ENCODE data around the gene RPL13.
A peak's percentile ranks its signal among the peaks of the same experiment; 100 is the strongest.

RPL13 gene

DNA sequence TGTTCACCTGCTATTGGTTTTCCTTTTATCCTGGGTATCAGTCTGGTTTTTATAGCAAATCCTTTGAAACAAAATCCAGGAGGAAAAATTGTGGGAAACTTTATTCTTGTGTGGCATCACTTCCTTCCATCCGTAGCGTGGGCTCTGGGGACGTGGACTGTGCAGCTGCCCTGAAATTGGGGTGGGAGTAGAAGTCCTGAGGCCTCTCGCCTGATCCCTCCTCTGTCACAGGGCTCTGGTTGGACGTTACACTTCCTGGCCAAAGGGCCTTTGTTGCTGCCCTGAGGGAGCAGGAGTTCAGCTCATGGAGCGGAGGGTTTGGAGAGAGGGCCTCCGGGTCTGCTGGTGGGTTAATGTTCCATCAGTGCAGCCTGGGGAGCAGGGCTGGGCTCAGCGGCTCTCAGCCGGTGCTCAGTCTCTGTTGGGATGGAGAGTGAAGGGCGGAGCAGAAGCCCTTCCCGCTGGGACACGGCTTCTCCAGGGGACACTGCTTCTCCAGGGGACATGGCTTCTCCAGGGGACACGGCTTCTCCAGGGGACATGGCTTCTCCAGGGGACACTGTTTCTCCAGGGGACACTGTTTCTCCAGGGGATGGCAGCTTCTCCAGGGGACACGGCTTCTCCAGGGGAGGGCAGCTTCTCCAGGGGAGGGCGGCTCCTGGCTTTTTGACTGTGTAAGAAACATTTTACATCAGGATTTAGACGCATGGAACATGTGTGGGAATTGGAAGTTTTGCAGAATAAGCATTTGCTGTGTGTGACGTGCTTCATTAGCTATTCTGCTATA is 15.2 kb upstream of the RPL13 start:
- no peak for DNase-seq (ENCODE audit: low read depth)

DNA sequence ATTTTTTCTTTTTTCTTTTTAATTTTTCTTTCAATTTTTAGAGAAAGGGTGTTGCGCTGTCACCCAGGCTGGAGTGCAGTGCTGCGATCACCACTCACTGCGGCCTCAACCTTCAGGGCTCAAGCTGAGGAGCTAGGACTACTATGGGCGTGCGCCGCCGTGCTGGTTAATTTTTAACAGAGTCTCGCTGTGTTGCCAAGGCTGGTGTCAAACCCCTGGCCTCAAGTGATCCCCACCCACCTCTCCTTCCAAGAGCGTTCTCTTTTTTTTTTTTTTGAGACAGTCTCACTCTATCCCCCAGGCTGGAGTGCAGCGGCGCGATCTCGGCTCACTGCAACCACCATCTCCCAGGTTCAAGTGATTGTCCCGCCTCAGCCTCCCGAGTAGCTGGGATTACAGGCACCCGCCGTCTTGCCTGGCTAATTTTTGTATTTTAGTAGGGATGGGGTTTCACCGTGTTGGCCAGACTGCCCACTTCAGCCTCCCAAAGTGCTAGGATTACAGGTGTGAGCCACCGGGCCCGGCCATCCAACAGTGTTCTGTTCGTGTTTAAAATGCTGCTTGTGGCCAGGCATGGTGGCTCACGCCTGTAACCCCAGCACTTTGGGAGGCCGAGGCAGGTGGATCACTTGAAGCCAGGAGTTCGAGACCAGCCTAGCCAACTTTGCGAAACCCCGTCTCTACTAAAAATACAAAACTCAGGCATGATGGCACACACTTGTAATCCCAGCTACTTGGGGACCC is 14.5 kb upstream of the RPL13 start:
- no peak for DNase-seq (ENCODE audit: low read depth)

DNA sequence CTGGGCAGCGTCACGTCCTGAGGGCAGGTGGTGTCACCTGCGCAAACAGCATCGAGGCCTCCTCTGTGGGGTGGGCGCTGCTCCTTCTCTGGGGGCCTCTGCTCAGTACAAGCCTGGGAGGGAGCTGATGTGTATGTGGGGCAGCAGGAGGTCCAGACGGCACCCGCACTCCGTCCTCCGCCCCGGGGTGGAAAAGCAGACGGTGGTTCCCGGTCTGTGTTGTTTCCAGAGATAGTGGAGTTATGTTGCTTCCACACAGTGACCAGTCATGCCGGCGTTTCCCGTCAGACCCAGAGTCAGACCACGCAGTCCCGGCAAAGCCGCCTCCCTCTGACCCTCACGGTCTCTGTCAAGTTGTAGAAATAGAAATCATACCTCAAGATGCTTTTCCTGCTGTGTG is 13.7 kb upstream of the RPL13 start:
- no peak for DNase-seq (ENCODE audit: low read depth)

DNA sequence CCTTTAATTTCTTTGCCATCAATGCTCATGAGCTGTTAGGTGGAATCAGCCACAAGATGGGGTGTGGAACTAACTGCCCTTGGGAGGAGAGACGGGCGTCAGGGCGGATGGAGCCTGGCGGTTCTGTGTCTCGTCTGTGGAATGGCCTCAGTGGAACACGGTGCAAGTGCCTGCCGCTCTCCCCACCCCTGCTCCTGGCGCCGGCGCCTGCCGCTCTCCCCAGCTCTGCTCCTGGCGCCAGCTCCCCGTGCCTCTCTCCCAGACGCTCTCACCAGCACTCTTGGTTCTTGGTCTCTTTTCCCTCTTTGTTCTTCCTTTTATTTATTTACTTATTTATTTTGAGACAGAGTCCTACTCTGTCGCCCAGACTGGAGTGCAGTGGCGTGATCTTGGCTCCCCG is 13.2 kb upstream of the RPL13 start:
- no peak for DNase-seq (ENCODE audit: low read depth)

DNA sequence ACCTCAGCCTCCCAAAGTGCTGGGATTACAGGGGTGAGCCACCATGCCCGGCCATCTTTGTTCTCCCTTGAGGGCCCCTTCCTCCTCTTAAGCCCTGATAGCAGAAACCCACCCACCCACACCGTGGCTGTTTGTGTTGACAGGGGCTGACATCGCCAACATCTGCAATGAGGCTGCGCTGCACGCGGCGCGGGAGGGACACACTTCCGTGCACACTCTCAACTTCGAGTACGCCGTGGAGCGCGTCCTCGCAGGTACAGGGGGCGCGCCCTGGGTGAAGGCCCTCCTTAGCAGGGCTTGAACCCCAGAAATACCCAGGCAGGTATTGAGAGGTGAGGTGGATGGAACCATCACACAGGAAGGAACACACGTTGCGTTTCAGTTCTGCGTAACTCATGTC is 12.6 kb upstream of the RPL13 start:
- DNase-seq (ENCODE audit: low read depth) = no peak

DNA sequence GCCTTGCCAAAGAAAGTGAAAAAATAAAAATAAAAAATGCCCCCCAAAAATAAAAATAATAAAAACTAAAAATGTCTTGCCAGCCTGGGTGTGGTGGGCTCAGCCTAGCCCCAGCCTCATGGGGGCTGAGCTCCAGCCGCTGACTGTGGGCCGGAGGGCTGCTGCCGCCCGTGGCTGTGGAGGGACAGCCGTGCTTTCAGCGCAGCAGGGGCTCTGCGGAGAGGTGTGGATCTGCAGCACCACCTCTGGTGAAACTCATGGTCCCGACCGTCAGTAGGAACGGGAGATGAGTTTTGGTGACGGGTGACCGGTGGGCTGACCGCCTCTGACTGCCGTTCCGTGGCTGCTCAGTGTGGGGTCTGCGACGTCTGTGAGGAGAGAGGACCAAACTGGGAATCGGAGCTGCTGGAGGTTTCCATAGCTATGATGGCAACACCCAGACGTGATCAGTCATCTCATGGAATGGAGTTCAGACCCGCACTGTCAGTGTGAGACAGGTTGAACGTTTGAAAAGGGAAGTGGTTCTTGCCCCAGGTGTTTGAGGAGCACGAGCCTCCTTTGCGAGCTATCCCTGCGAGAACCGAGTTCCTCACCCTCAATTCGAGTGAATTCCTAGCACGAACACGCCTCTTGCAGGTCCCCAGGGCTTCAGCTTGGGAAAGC is 12.0 kb upstream of the RPL13 start:
- DNase-seq (ENCODE audit: low read depth) = no peak

DNA sequence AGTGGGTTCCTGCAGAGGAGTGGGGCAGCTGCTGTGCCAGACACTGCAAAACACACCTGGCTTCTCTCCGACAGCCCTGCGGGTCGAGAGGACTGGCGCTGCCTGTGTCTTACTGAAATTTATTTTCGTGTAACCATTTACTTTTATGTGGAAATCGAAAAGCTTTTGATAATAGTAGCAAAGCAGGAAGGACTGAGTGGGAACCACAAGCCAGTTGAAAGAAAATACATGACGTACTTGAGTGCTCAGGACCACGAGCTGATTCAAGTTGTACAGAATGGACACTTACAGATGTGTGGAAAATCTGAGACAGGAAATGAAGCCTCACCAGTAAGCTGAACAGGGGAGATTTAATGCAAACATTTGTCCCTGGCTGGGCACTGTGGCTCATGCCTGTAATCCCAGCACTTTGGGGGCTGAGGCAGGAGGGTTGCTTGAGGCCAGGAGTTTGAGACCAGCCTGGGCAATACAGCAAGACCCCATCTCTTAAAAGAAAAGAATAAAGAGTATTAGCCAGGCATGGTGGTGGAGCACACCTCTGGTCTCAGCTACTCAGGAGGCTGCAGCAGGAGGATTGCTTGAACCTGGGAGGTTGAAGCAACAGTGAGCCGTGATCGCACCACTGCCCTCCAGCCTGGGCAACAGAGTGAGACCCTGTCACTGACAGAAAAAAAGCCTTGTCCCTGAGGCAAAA is 11.3 kb upstream of the RPL13 start:
- no peak for DNase-seq (ENCODE audit: low read depth)

DNA sequence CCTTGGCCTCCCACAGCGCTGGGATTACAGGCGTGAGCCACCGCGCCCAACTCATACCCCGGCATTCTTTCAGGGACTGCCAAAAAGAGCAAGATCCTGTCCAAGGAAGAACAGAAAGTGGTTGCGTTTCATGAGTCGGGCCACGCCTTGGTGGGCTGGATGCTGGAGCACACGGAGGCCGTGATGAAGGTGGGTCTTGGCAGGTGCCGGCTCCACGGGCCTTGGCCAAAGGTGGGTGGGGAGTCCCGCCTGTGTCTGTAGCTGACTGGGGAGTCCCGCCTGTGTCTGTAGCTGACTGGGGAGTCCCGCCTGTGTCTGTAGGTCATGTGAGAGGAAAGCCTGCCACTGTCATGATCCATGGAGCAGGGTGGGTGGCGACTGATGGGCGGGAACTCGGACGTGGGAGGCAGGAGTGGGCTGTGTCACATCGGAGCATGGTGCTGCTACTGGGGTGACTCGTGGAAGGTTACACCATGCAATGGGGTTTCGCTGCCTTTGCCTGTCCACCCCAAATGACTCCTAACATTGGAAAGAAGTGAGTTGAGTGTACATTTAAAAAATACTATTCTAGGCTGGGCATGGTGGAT is 10.0 kb upstream of the RPL13 start:
- DNase-seq (ENCODE audit: low read depth) = no peak

DNA sequence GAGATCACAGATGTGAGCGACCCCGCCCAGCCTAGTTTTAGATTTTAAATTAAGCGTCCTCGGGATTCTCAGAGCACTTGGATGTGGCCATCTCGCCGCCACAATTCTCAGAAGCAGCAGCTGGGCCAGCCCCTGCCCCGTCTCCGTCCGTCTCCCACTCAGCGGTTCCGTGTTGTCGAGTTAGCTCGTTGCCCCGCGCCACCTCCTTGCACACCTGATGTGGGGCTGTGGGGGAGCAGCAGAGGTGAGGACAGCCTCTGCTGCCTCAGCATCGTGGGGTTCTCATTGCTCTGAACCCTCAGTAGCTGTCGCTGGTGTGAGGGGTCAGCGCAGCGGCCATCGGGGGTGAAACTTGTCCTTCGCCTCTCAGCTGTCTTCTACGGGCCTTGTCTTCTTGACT is 8.2 kb upstream of the RPL13 start:
- DNase-seq (ENCODE audit: low read depth) = no peak

DNA sequence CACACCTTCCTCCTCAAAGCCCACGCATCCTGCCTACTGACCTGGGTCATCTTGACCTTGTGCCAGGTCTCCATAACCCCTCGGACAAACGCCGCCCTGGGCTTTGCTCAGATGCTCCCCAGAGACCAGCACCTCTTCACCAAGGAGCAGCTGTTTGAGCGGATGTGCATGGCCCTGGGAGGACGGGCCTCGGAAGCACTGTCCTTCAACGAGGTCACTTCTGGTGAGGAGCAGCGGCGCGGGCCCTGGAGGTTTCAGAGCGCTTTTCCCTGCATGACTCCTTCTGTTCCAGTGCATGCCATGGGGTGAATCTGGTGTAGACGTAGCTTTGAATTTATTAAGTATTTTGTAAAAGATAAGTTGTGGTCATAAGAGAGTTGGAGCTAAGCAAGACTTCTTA is 7.6 kb upstream of the RPL13 start:
- DNase-seq (ENCODE audit: low read depth) = no peak

DNA sequence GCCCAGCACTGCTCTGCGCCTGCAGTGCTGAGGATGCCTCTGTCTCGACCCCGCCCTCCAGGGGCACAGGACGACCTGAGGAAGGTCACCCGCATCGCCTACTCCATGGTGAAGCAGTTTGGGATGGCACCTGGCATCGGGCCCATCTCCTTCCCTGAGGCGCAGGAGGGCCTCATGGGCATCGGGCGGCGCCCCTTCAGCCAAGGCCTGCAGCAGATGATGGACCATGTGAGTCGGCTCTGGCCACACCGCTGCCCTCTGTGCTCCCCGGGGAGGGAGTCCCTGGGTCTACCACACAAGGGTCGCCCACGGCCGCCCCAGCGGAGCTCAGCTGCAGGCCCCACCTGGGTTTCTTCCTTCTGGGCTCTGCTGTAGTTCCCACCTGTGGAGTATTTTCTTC is 6.7 kb upstream of the RPL13 start:
- no peak for DNase-seq (ENCODE audit: low read depth)

DNA sequence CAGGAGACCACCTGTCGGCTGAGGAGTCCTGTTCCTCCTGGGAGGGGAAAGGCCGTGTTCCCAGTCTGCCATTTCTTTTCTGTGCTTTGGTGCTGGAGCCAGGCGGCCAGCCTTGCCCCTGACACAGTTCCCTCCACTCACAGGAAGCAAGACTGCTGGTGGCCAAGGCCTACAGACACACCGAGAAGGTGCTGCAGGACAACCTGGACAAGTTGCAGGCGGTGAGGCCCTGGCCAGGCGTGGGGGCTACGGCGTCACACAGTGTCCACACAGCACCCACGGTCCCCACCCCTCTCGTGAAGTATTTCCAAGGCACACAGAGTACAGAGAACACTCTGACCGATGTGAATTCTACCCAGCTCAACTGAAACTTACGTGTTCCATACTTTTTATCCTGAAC is 6.1 kb upstream of the RPL13 start:
- DNase-seq (ENCODE audit: low read depth) = no peak

DNA sequence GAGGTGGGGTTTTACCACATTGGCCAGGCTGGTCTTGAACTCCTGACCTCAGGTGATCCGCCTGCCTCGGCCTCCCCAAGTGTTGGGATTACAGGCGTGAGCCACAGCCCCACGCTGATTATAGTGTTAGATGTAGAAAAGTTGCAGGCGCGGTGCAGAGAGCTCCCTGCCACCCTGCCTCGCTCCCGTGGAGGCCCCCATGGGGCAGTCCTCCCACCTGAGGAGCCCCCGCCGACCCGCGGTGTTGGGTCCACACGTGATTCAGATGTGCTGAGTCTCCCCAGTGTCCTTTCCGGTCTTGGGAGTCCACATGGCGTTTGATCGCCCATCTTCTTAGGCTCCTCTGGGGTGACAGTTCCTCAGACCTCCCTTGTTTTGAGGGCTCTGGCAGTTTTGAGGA is 5.2 kb upstream of the RPL13 start:
- no peak for DNase-seq (ENCODE audit: low read depth)

DNA sequence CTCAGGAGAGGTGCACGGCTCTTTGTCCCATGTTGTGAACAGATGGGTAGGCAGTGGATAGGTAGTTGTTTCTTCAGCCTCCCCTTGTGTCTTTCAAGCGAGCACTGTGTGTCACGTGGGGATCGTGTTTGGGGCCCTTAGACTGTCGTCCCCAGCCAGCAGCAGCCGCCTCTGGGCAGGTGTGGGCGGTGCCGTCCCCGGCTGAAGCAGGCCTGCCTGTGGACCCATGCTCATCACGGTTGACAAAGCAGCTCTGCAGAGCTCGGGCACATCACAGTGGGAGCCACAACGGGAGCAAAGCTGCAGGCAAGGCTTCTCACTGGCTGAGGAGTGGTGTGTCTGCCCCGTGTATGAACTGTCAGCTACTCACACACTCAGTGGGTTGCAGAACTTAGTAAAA is 4.7 kb upstream of the RPL13 start:
- DNase-seq (ENCODE audit: low read depth) = no peak

DNA sequence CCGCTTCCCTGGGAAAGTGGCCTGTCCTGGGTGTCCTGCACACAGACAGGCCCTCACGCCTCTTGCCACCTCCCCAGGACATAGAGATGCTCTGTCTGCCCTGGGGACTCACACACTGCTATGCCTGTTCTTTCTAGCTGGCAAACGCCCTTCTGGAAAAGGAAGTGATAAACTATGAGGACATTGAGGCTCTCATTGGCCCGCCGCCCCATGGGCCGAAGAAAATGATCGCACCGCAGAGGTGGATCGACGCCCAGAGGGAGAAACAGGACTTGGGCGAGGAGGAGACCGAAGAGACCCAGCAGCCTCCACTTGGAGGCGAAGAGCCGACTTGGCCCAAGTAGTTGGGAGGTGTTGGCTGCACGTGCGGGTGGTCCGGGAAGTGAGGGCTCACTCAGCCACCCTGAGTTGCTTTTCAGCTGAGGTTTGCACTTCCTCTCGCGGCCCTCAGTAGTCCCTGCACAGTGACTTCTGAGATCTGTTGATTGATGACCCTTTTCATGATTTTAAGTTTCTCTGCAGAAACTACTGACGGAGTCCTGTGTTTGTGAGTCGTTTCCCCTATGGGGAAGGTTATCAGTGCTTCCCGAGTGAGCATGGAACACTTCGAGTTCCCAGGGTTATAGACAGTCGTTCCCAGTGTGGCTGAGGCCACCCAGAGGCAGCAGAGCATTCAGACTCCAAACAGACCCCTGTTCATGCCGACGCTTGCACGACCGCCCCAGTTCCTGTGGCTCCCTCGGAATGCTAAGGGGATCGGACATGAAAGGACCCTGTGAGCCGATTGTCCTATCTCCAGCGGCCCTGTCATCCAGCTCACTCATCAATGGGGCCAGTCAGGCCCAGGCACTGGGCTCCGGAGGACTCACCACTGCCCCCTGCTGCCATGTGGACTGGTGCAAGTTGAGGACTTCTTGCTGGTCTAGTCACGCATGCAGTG is 3.5 kb upstream of the RPL13 start:
- DNase-seq (ENCODE audit: low read depth) = peak; percentile 47

DNA sequence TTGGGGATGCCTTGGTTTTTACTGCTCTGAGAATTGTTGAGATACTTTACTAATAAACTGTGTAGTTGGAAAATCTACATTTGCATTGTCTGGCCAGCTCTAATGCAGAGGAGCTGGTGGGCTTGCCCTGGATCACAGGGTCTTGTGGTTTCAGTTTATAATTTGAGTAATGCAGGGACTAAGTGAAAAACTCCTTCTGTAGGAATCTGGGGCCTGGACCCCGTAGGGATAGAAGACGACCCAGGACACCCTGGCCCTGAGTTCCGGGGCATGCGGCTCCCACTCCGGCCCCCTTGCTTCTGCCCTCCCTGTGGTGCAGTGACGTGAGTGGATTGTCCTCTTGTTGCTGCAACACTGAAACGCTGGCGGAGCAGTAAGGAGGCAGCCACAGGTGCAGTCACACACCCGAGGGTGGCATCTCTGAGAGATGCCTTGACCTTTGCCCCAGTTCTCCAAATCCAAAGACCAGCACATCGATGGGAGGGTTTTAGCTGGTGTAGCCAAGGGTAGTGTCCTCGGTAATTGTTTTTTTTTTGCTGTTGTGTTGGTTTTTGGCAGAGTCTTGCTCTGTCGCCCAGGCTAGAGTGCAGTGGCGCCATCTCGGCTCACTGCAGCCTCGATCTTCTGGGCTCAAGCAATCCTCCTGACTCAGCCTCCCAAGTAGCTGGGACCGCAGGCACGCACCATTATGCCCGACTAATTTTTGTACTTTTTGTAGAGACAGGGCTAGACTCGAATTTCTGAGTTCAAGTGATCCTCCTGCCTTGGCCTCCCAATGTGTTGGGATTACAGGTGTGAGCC is 2.6 kb upstream of the RPL13 start:
- no peak for DNase-seq (ENCODE audit: low read depth)

DNA sequence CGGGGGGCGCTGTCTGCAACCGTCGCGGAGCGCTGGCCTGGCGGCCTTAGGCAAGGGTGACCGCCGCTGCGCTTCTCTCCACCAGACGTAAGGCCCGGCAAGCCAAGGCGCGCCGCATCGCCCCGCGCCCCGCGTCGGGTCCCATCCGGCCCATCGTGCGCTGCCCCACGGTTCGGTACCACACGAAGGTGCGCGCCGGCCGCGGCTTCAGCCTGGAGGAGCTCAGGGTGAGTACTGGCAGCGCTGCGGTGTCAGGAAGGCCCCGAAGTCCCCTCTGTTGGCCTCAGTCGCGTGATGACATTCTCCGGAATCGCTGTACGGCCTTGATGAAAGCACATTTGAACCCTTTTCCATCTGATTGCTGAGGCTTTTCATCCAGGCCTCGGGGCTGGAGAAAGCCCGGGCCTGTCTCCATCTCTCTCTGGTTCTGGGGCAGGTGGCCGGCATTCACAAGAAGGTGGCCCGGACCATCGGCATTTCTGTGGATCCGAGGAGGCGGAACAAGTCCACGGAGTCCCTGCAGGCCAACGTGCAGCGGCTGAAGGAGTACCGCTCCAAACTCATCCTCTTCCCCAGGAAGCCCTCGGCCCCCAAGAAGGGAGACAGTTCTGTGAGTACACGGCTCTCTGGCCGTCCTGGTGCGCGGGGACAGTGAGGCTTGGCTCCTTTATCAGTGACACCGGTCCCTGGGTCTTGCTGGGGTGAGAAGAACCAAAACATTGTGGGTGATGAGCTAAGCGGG is 831 bp downstream of the RPL13 start:
- DNase-seq (ENCODE audit: low read depth) = no peak

DNA sequence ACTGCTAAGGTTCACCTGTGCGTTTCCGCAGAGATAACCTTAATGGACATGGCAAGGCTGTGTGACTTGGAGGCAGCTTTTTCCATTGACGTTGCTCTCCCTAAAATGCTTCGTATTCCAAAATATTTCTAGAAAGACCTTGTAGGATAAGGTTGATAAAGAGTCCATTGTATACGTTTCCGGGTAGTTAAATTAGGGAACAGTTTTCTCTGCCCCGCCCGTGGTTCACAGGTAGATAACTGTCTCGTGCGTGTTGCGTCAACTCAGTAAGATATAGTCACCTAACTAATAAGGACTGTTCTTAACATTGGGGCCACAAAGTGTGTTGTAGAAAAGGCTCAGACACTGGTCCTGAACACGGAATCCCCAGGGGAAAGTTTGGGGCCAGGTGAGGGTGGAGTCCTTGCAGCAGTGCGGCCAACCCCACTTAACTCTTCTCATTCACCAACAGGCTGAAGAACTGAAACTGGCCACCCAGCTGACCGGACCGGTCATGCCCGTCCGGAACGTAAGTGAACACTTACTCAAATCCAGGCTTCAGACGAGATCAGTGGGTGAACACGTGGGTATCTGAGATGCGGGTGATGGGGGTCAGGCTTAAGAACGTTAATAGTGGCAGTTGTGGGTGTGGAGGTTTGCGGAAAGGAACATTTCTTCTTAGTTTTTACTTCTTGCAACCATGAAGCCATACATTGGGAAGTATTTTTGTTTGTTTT is 1.6 kb downstream of the RPL13 start:
- no peak for DNase-seq (ENCODE audit: low read depth)

DNA sequence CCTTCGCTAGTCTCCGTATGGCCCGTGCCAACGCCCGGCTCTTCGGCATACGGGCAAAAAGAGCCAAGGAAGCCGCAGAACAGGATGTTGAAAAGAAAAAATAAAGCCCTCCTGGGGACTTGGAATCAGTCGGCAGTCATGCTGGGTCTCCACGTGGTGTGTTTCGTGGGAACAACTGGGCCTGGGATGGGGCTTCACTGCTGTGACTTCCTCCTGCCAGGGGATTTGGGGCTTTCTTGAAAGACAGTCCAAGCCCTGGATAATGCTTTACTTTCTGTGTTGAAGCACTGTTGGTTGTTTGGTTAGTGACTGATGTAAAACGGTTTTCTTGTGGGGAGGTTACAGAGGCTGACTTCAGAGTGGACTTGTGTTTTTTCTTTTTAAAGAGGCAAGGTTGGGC is 2.5 kb downstream of the RPL13 start:
- DNase-seq (ENCODE audit: low read depth) = no peak

Measured in T-helper 22 cell (primary cell).